Ovary (tissue), 9 donors: Measurements from ENCODE around the gene RNF152. TPM values are rescaled to one million over a fixed set of nuclear protein-coding genes. Genes with fewer than 3 reads are reported as not detected.

ENCODE experiments used
- DNase-seq, 5 donors: peaks; one replicate each; pipeline ENCODE4 v3.0.0-alpha.2; 2019 to 2020
- H3K27ac ChIP-seq, 2 donors: fragments of 200-600 bp; one replicate each; pipeline versions ENCODE4 v1.5.1 to v1.8.0; 2019 to 2022
- H3K27me3 ChIP-seq: fragments of 200-600 bp; one replicate; pipeline ENCODE4 v1.8.0; 2022
- H3K36me3 ChIP-seq: fragments of 200-600 bp; sonication (generic); one replicate; pipeline ENCODE4 v1.5.1; 2019
- H3K4me1 ChIP-seq: one replicate; pipeline ENCODE4 v1.8.1; 2013; ENCODE audit warnings: mild to moderate bottlenecking, moderate library complexity; ENCODE audit not compliant: insufficient read depth
- H3K4me3 ChIP-seq: fragments of 200-600 bp; sonication (generic); one replicate; pipeline ENCODE4 v1.5.1; 2017
- H3K9me3 ChIP-seq, 2 donors: fragments of 200-600 bp in 1 of 2; sonication (generic) in 1 of 2; one replicate each; pipeline versions ENCODE4 v1.5.1 to v1.8.1; 2013 to 2019; ENCODE audit warnings: mild to moderate bottlenecking in 1 of 2, moderate library complexity in 1 of 2
- CTCF ChIP-seq, 3 donors: fragments of 450-650 bp in 2 of 3; fragments of 200-600 bp in 1 of 3; IDR thresholded peaks; one replicate each; pipeline versions ENCODE4 v1.5.1 to v1.8.0; 2016 to 2022; ENCODE audit warnings: antibody characterized with exemption in 3 of 3, mild to moderate bottlenecking in 1 of 3
- EP300 ChIP-seq: sonication (generic); formaldehyde crosslinking; IDR thresholded peaks from one replicate; pipeline ENCODE4 v1.6.1; 2017; ENCODE audit warnings: antibody characterized with exemption
- POLR2A ChIP-seq: fragments of 450-650 bp; IDR thresholded peaks from one replicate; pipeline ENCODE4 v1.6.1; 2017; ENCODE audit warnings: antibody characterized with exemption, mild to moderate bottlenecking, moderate library complexity
- WGBS, 3 donors: extraction: QIAGEN DNeasy Blood & Tissue Kit in 1 of 3; methylation state at CpG; one replicate each; pipeline versions ENCODE4 v1.1.5 to v1.1.7; 2013 to 2017; 5-methylcytosine and 5-hydroxymethylcytosine counted together
- intact Hi-C, 4 donors: fragments of 100-400 bp; cut with DNase I; formaldehyde crosslinking; loops; one replicate each; pipeline versions ENCODE4 v1.11.0 to v1.15.1; 2022 to 2023
- polyA plus RNA-seq, 2 donors: library from polyadenylated mRNA; stranded (reverse); fragments of 200-250 nt in 1 of 2; fragments of 350-450 nt in 1 of 2; fragmentation: Illumina TruSeq in 1 of 2; extraction: RNeasy Lipid Tissue Mini Kit (QIAGEN cat#74804) in 1 of 2; gene quantifications; one replicate each; pipeline ENCODE4 v1.2.3, GENCODE V29; 2013 to 2014
- total RNA-seq, 7 donors: library from RNA; depleted of rRNA in 2 of 7; stranded (reverse); fragments of >200 nt in 2 of 7; fragmentation: NEBNext Ultra II Directional in 3 of 7; extraction: Animal tissue kit (Norgen Biotek cat#: 25700) in 3 of 7; gene quantifications; one replicate each; pipeline versions ENCODE4 v1.1.0 to v1.2.4, GENCODE V29; 2016 to 2023
- donor health status: DM: no; HTN: no; CAD: no; lungs with moderate emphysema.
- donor health status: DM: no; HTN: no; CAD: no.
- donor health status: Bipolar disorder and iron deficiency.
- donor health status: DM: yes; HTN: yes; CAD: no.
- donor health status: DM: no; HTN: no; CAD: no.
- donor health status: DM: yes; HTN: yes; CAD: no.

Gene RNF152
- total and polyA plus RNA-seq, 9 donors, result 2.6 to 31.6 (median 7.2) TPM

GRCh38 chr18:61859113-61859512 is 33.7 kb downstream of the RNF152 start:
- intact Hi-C loops, result no loop called here
- H3K27ac ChIP-seq, result no peak overlapping the region
- DNase-seq, result no peak
- TF ChIP-seq POLR2A, result no peak
- no peak for TF ChIP-seq EP300
- no peak for TF ChIP-seq CTCF (IDR thresholded peaks at IDR 0.05)
- no peaks in the 10 kb centered on the region for H3K27me3 ChIP-seq
- 95% methylated on average over 9 of the region's 9 CpGs for WGBS, 3 donors
- no peaks in the 10 kb centered on the region for H3K4me1 ChIP-seq
- no peak overlapping the region for H3K4me3 ChIP-seq
- H3K36me3 ChIP-seq, result no peaks in the 10 kb centered on the region
- H3K9me3 ChIP-seq, result no peaks in the 10 kb centered on the region

- Histone ChIP-seq H3K36me3 (no peaks in the 10 kb centered on the region), H3K27me3 (no peaks in the 10 kb centered on the region), H3K4me3 (no peak overlapping the region), H3K9me3 (no peaks in the 10 kb centered on the region), H3K4me1 (peaks cover 2% of the 10 kb centered on the region), H3K27ac (no peak overlapping the region)
- 82 to 91% (median 86%) methylated on average over 4 of the region's 4 CpGs for WGBS, 3 donors
- TF ChIP-seq POLR2A (no peak), CTCF (IDR thresholded peaks at IDR 0.05) (no peak), EP300 (no peak)
- no peak for DNase-seq
- intact Hi-C loops, result no loop called here
Observed at GRCh38 chr18:61856678-61857077, 36.1 kb downstream of the RNF152 start.

DNA sequence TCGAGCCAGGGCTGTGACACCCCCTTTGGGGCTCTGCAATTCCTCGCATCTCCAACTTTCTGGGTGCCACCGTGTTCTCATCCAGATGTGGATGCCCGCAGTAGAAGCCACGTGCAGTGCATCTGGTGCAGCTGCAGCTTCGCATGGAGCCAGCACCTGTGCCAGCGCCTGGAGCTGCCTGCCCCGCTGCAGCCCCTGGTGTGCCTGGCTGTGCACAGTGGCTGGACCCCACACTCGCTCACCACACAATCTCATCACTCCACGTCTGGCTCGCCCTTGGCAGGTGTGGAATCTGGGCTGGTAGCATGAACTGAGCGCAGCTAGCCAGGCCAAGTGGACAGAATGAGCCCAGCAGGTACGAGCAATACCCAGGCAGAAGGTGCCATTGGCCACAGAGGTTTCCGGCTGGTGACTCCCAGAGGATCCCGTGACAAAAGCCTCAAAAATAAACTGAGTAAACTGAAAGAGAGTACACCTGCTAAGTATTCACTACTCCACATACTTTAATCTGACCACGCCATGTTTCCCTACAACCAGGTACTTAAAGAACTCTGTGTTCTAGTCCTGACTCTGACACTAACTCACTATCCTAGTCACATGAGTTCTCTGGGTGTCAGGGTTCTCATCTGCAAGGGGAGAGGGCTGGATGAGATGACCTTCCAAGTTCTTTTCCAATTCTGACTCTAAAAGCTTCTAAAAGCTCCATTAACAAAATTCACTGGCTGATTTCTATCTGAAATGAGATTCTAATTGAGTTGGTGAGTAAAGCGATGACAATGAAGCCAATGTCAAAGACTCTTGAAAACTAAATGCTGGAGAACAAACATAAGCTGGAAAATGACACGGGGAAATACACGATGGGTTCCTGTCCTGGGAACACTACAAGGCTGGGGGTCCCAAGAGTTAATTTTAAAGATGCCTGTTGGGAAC is 37.1 kb downstream of the RNF152 start:
- TF ChIP-seq CTCF (IDR thresholded peaks at IDR 0.05) (no peak), EP300 (no peak), POLR2A (no peak)
- no peak overlapping the region for H3K27ac ChIP-seq
- DNase-seq, result no peak
- WGBS, 3 donors, result 87 to 89% (median 88%) methylated on average over 19 of the region's 19 CpGs
- H3K36me3 ChIP-seq, result no peaks in the 10 kb centered on the region
- intact Hi-C loops, result no loop called here
- H3K4me1 ChIP-seq, result peaks cover 2% of the 10 kb centered on the region
- H3K27me3 ChIP-seq, result no peaks in the 10 kb centered on the region
- H3K4me3 ChIP-seq, result no peak overlapping the region
- no peaks in the 10 kb centered on the region for H3K9me3 ChIP-seq

- Histone ChIP-seq H3K36me3 (no peaks in the 10 kb centered on the region), H3K27ac (no peak overlapping the region), H3K27me3 (no peaks in the 10 kb centered on the region), H3K4me1 (peaks cover 2% of the 10 kb centered on the region), H3K9me3 (no peaks in the 10 kb centered on the region), H3K4me3 (no peak overlapping the region)
- WGBS, 3 donors, result 31 to 49% (median 34%) methylated on average over 9 of the region's 9 CpGs
- no peak for DNase-seq
- TF ChIP-seq POLR2A (no peak), CTCF (IDR thresholded peaks at IDR 0.05) (no peak), EP300 (no peak)
- intact Hi-C loops, result no loop called here
Observed at GRCh38 chr18:61854578-61855448, 38.0 kb downstream of the RNF152 start.
